Measurements from ENCODE around the gene TMEM117. TPM values are rescaled to one million over a fixed set of nuclear protein-coding genes. Genes with fewer than 3 reads are reported as not detected.

TMEM117 gene
- total RNA-seq, 1 donor from 2014 or later: 0.51 TPM

- intact Hi-C loops (cut with micrococcal nuclease): no loop called here
Observed at GRCh38 chr12:44076871-44077270, 241.0 kb downstream of the TMEM117 start.

GRCh38 chr12:44077294-44077693 is 241.4 kb downstream of the TMEM117 start:
- intact Hi-C loops (cut with micrococcal nuclease): no loop called here

GRCh38 chr12:44078273-44078672 is 242.4 kb downstream of the TMEM117 start:
- intact Hi-C loops (cut with micrococcal nuclease): no loop called here

- intact Hi-C loops (cut with micrococcal nuclease): no loop called here
Observed at GRCh38 chr12:44088647-44089046, 252.8 kb downstream of the TMEM117 start.

GRCh38 chr12:44091948-44092606 is 256.2 kb downstream of the TMEM117 start:
- intact Hi-C loops (cut with micrococcal nuclease): no loop called here

- intact Hi-C loops (cut with micrococcal nuclease): no loop called here
Observed at GRCh38 chr12:44098786-44099185, 262.9 kb downstream of the TMEM117 start.

GRCh38 chr12:44099486-44099885 is 263.6 kb downstream of the TMEM117 start:
- intact Hi-C loops (cut with micrococcal nuclease): no loop called here

GRCh38 chr12:44100264-44100663 is 264.4 kb downstream of the TMEM117 start:
- intact Hi-C loops (cut with micrococcal nuclease): no loop called here

- intact Hi-C loops (cut with micrococcal nuclease): no loop called here
Observed at GRCh38 chr12:44101475-44101874, 265.6 kb downstream of the TMEM117 start.

- intact Hi-C loops (cut with micrococcal nuclease): no loop called here
Observed at GRCh38 chr12:44114906-44115305, 279.0 kb downstream of the TMEM117 start.

GRCh38 chr12:44117337-44117736 is 281.5 kb downstream of the TMEM117 start:
- intact Hi-C loops (cut with micrococcal nuclease): no loop called here

- intact Hi-C loops (cut with micrococcal nuclease): no loop called here
Observed at GRCh38 chr12:44118946-44119345, 283.1 kb downstream of the TMEM117 start.

GRCh38 chr12:44126806-44127205 is 290.9 kb downstream of the TMEM117 start:
- intact Hi-C loops (cut with micrococcal nuclease): no loop called here

GRCh38 chr12:44127966-44128710 is 292.3 kb downstream of the TMEM117 start:
- intact Hi-C loops (cut with micrococcal nuclease): no loop called here

GRCh38 chr12:44143175-44143574 is 307.3 kb downstream of the TMEM117 start:
- intact Hi-C loops (cut with micrococcal nuclease): no loop called here

GRCh38 chr12:44148936-44149335 is 313.1 kb downstream of the TMEM117 start:
- intact Hi-C loops (cut with micrococcal nuclease): no loop called here

- intact Hi-C loops (cut with micrococcal nuclease): no loop called here
Observed at GRCh38 chr12:44154128-44154527, 318.2 kb downstream of the TMEM117 start.

- intact Hi-C loops (cut with micrococcal nuclease): no loop called here
Observed at GRCh38 chr12:44155358-44155757, 319.5 kb downstream of the TMEM117 start.

GRCh38 chr12:44157359-44157758 is 321.5 kb downstream of the TMEM117 start:
- intact Hi-C loops (cut with micrococcal nuclease): no loop called here

GRCh38 chr12:44158746-44159145 is 322.9 kb downstream of the TMEM117 start:
- intact Hi-C loops (cut with micrococcal nuclease): no loop called here

- intact Hi-C loops (cut with micrococcal nuclease): no loop called here
Observed at GRCh38 chr12:44159216-44159615, 323.3 kb downstream of the TMEM117 start.

- intact Hi-C loops (cut with micrococcal nuclease): no loop called here
Observed at GRCh38 chr12:44159862-44160261, 324.0 kb downstream of the TMEM117 start.

- intact Hi-C loops (cut with micrococcal nuclease): no loop called here
Observed at GRCh38 chr12:44162961-44163360, 327.1 kb downstream of the TMEM117 start.

All from T-helper 1 cell treated with Interleukin-12 subunit alpha and Interleukin-12 subunit beta and Interleukin-4 antibody, amounts not matched to agents 30 ng/mL and 1 ng/mL, for 36 hours (primary cell).